GM12864 (cell line): ENCODE results near the gene BPHL.
"Not testable (repeated sequence)": the region's sequence is repeated elsewhere in the genome, so short reads cannot be mapped to it uniquely, and the experiment has no call there.

Experiments
- DNase-seq: peaks from one replicate; pipeline ENCODE4 v3.0.0-alpha.2; 2011; ENCODE audit warnings: low read depth
- H3K4me3 ChIP-seq: 2 replicates; pipeline ENCODE4 v1.5.1; 2011; ENCODE audit warnings: mild to moderate bottlenecking, low read depth, low read length, control low read depth
- TF ChIP-seq, protein P1 (sequence below): IDR thresholded peaks from 2 replicates; pipeline ENCODE4 v1.5.1; 2011; ENCODE audit warnings: low read depth, mild to moderate bottlenecking, moderate library complexity, low read length, control low read depth, inconsistent platforms; ENCODE audit errors: missing control alignments

The BPHL gene

DNA sequence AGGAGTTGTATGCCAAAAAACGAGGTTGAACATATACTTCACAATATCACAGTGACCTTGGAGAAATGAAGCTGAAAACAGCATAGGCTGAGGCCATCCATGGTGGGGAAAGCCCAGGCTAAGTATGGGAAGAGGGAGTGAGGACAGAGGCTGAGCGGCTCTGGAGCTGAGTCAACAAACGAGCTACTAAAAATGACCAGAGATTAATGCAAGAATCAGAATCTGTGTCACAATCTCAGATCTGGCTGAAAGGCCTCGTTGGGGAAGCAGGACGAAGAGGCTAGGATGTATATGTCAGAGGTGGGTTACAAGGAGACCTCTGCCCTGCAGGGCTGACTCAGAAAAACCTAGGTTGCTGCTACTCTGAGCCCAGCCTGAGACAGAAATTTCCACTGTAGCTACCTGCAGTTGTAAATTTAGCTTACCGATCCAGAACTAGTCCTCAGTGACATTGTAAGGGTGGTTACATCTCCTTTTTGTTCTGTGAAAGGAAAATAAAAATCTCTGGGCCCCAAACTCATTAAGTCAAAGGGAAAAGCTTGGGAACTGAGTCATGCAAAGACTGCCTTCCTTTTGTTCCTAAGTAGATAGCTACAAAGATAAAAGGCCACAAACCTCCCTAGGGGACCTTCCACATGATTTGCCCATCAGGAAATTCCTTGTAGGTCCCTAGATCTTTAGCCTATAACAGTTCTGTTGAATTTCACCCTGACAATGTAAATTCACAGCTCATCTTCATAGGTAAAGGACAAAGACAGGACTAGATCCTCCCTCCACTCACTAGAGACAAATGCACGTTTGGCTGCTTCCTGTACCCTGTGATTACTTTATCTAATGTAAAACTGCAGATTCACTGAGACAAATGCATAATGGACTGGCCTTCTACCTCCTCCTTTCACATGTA is 47.4 kb downstream of the BPHL start:
- no peak for DNase-seq
- TF ChIP-seq, protein P1, sequence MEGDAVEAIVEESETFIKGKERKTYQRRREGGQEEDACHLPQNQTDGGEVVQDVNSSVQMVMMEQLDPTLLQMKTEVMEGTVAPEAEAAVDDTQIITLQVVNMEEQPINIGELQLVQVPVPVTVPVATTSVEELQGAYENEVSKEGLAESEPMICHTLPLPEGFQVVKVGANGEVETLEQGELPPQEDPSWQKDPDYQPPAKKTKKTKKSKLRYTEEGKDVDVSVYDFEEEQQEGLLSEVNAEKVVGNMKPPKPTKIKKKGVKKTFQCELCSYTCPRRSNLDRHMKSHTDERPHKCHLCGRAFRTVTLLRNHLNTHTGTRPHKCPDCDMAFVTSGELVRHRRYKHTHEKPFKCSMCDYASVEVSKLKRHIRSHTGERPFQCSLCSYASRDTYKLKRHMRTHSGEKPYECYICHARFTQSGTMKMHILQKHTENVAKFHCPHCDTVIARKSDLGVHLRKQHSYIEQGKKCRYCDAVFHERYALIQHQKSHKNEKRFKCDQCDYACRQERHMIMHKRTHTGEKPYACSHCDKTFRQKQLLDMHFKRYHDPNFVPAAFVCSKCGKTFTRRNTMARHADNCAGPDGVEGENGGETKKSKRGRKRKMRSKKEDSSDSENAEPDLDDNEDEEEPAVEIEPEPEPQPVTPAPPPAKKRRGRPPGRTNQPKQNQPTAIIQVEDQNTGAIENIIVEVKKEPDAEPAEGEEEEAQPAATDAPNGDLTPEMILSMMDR = no peak
- no peak overlapping the region for H3K4me3 ChIP-seq

- H3K4me3 ChIP-seq, DNase-seq: not testable (repeated sequence)
These were observed 48.2 kb downstream of the BPHL start for GRCh38 chr6:3166535-3167225.

DNA sequence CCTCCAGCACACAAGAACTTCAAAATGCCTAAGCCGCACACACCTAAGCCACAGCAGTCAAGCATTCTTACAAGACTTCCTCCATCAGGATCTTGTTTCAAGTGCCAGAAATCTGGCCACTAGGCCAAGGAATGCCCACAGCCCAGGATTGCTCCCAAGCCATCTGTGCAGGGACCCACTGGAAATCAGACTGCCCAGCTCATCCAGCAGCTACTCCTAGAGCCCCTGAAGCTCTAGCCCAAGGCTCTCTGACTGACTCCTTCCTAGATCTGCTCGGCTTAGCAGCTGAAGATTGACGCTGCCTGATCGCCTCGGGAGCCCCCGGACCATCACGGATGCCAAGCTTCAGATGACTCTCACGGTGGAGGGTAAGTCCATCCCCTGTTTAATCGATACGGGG is 49.5 kb downstream of the BPHL start:
- not testable (repeated sequence) for H3K4me3 ChIP-seq

DNA sequence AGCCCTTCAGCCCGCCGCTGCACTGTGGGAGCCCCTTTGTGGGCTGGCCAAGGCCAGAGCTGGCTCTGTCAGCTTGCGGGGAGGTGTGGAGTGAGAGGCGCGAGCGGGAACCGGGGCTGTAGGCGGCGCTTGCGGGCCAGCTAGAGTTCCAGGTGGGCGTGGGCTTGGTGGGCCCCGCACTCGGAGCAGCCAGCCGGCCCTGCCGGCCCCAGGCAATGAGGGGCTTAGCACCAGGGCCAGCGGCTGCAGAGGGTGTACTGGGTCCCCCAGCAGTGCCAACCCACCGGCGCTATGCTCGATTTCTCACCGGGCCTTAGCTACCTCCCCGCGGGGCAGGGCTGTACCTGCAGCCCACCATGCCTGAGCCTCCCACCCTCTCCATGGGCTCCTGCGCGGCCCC is 52.2 kb downstream of the BPHL start:
- not testable (repeated sequence) for DNase-seq, H3K4me3 ChIP-seq

More for the DNA sequence above, 49.5 kb downstream of the BPHL start:
- DNase-seq = not testable (repeated sequence)

GRCh38 chr6:3171313-3172175 is 53.0 kb downstream of the BPHL start:
- H3K4me3 ChIP-seq, DNase-seq: not testable (repeated sequence)

DNA sequence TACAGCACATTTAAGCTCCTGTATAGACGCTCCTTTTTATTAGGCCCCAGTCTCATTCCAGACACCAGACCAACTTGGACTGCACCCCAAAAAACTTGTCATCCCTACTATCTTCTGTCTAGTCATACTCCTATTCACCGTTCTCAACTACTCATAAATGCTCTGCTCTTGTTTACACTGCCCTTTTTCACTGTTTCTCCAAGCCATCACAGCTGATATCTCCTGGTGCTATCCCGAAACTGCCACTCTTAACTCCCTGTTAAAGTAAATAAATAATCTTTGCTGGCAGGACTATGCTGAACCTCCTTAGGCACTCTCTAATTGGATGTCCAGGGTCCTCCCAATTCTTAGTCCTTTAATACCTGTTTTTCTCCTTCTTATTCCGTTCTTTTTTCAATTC is 54.3 kb downstream of the BPHL start:
- DNase-seq, H3K4me3 ChIP-seq: not testable (repeated sequence)

DNA sequence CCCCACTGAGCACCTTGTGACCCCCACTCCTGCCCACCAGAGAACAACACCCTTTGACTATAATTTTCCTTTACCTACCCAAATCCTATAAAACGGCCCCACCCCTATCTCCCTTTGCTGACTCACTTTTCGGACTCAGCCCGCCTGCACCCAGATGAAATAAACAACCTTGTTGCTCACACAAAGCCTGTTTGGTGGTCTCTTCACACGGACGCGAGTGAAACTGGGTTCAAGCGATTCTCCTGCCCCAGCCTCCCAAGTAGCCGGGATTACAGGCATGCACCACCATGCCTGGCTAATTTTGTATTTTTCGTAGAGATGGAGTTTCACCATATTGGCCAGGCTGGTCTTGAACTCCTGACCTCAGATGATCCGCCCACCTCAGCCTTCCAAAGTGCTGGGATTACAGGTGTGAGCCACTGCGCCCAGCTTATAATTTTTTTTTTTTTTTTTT is 55.2 kb downstream of the BPHL start:
- DNase-seq = not testable (repeated sequence)

DNA sequence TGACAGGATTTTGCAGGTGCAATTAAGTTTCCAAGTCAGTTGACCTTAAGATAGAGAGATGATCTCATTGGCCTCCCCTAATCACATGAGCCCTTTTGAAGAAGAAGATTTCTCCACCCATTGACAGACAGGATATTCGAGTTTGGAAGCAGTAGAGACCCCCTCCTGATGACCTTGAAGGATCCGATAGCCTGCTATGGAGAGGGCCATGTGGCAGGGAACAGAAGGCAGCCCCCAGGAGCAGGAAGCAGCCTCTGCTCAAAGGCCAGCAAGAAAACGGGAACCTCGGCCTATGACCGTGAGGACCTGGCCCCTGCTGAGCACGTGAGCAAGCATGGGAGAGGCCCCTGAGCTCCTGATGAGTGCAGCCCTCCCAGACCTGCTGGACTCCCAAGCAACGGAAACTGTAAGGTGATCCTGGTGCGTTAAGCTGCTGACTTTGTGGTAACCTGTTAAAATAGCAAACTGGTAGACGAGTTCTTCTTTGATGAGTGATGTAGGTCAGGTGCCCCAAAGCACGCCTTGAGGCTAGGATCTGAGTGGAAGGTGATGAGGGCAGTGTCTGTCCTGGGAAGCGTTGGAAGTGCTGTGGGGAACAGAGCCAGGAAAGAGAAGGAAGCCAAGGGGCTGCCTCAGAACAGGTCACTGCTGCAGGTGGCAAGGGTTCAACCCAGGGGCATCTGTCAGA is 57.3 kb downstream of the BPHL start:
- TF ChIP-seq, protein P1 = no peak
- H3K4me3 ChIP-seq = no peak overlapping the region
- no peak for DNase-seq

More for the DNA sequence above, 55.2 kb downstream of the BPHL start:
- H3K4me3 ChIP-seq = not testable (repeated sequence)

- no peak for DNase-seq
- TF ChIP-seq, protein P1 = no peak
- H3K4me3 ChIP-seq = no peak overlapping the region
These were observed 58.2 kb downstream of the BPHL start for GRCh38 chr6:3176562-3177355.

GRCh38 chr6:3178666-3179065 is 60.2 kb downstream of the BPHL start:
- not testable (repeated sequence) for H3K4me3 ChIP-seq, DNase-seq

- not testable (repeated sequence) for H3K4me3 ChIP-seq, DNase-seq
These were observed 61.4 kb downstream of the BPHL start for GRCh38 chr6:3179945-3180344.
